ENCODE data around the gene ZCCHC2.

ZCCHC2 gene

DNA sequence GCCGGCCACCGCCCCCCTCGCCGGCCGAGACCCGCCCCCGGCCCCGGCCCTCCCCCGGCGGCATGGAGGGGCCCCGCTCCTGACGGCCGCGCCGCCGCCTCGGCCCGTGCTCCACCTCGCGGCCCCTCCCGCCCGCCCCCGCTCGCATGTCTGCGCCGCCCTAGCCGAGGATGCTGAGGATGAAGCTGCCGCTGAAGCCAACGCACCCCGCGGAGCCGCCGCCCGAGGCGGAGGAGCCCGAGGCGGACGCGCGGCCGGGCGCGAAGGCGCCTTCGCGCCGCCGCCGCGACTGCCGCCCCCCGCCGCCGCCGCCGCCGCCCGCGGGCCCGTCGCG lies 397 bp downstream of the ZCCHC2 start:
- H3K4me1 Mint-ChIP-seq (ENCODE audit: low read depth): peaks cover 33% of the 10 kb centered on the region
- no peaks in the 10 kb centered on the region for H3K27me3 Mint-ChIP-seq
- no peaks in the 10 kb centered on the region for H3K9me3 Mint-ChIP-seq (ENCODE audit: low read depth)
- no peak overlapping the region for H3K27ac Mint-ChIP-seq
- no peak overlapping the region for H3K4me3 Mint-ChIP-seq
- H3K36me3 Mint-ChIP-seq: peaks cover 5% of the 10 kb centered on the region

DNA sequence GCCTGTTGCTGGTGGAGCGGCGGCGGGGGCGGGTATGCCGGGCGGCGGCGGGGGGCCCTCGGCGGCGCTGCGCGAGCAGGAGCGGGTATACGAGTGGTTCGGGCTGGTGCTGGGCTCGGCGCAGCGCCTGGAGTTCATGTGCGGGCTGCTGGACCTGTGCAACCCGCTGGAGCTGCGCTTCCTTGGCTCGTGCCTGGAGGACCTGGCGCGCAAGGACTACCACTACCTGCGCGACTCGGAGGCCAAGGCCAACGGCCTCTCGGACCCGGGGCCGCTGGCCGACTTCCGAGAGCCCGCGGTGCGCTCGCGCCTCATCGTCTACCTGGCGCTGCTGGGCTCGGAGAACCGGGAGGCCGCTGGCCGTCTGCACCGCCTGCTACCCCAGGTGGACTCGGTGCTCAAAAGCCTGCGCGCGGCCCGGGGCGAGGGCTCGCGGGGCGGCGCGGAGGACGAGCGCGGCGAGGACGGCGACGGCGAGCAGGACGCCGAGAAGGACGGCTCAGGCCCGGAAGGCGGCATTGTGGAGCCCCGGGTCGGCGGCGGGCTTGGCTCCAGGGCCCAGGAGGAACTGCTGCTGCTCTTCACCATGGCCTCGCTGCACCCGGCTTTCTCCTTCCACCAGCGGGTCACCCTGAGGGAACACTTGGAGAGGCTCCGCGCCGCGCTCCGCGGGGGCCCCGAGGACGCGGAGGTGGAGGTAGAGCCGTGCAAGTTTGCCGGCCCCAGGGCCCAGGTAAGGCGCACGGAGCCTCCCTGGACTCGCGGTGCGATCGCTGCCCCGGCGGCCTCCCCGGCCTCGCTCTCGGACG lies 1.0 kb downstream of the ZCCHC2 start:
- peaks cover 36% of the 10 kb centered on the region for H3K4me1 Mint-ChIP-seq (ENCODE audit: low read depth)
- peak overlapping the region; percentile 98 for H3K4me3 Mint-ChIP-seq
- H3K36me3 Mint-ChIP-seq: peaks cover 4% of the 10 kb centered on the region
- H3K27me3 Mint-ChIP-seq: no peaks in the 10 kb centered on the region
- peak overlapping the region; percentile 85 for H3K27ac Mint-ChIP-seq
- no peaks in the 10 kb centered on the region for H3K9me3 Mint-ChIP-seq (ENCODE audit: low read depth)

DNA sequence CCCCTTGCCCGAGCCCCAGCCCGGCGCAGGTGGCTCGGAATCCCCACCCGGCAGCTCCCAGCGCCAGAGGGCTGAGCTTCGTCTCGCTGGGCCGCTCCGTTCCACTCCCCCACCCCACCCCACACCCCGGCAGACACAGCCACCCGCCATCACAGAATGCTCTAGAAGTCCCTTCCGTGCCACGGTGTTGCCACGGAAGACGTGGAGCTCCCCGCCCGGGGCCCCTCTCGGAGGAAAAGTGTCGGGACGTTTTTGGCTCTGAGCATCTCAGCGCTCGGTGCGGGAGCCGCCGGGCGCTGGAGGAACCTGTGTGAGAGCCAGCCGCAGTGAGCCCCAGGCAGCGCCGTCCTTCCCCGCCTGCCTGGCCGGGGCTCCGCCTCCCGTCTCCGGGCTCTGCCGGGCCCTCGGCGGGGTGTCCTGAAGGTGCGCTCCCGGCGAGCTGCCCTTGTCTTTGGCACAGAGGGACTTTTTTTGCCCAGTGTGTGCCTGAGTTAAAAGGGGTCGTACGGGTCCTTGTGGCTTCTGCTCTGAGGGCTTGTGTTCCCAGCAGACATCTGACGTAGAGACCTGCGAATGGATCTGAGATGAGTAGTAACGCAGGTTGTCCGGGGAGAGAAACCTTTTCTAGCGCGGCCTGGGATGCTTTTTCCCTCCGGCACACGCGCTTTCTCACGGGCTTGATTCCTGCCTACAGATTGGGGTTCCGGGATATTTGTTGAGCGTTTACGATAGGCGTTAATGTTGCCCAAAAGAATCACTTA lies 1.8 kb downstream of the ZCCHC2 start:
- Mint-ChIP-seq H3K36me3 (peaks cover 4% of the 10 kb centered on the region), H3K4me1 (ENCODE audit: low read depth) (peaks cover 42% of the 10 kb centered on the region), H3K27me3 (no peaks in the 10 kb centered on the region), H3K9me3 (ENCODE audit: low read depth) (no peaks in the 10 kb centered on the region), H3K4me3 (peak overlapping the region; percentile 98), H3K27ac (peak overlapping the region; percentile 96)

DNA sequence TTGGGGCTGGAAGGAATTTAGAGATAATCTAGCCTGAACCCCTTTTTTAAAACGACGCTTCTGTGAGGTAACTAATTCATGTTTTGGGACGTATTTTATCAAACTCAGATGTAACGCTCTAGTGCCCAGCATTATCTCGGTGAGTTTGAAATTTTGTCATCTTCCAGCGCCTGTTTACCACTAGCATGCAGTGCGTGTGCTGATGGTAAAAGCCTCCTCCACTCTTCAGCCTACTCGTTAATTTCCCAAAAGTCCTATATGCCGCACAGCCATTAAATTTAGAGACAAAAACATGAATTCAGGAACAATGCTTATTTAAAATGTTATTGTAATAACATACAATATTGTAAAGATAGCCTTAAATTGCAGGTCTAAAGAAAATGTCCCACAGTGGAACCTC lies 2.8 kb downstream of the ZCCHC2 start:
- H3K27ac Mint-ChIP-seq: peak overlapping the region; percentile 96
- H3K9me3 Mint-ChIP-seq (ENCODE audit: low read depth): no peaks in the 10 kb centered on the region
- H3K4me1 Mint-ChIP-seq (ENCODE audit: low read depth): peaks cover 49% of the 10 kb centered on the region
- peaks cover 4% of the 10 kb centered on the region for H3K36me3 Mint-ChIP-seq
- peak overlapping the region; percentile 98 for H3K4me3 Mint-ChIP-seq
- H3K27me3 Mint-ChIP-seq: no peaks in the 10 kb centered on the region

DNA sequence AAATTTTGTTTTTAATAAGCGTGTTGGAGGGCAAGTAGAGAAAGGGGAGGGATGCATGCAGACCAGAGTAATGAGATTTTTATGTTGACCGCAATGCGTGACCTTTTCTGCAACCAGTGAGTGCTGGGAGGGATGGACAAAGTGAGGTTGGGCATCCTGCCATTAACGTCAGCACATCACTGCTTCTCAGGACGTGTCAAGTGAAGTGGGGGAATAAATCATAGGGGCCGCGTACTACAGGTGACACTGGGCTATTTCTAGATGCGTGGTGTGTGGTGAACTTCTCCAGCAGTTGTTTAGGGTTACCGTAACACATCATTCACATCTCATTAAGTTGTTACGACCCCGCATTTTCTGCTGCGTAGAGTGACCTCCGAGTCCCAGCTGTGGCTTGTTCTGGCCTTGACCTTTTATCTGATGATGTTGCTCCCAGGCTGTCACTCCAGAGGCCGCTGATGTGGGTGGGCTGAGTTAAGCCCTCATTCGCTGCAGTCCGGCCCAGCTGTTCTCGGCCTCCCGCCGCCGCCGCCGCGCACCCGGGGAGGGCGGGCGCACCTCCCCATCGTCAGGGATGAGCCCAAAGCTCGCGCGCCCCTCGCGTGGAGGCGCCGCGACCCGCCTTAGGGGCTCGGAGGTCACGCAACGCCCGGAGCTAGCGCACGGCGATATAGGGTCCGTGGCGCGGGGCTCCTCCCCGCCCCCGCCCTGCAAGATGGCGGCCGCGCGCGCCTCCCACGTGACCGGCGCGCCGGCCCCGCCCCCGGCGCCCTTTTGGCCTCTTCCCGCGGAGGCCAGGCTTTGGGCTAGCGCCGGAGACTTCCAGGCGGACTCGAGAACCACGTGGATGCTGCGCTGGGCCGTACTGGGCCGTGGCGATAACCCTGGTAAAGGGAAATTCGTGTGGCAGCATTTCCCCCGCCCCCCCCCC lies 3.5 kb downstream of the ZCCHC2 start:
- Mint-ChIP-seq H3K4me1 (ENCODE audit: low read depth) (peaks cover 49% of the 10 kb centered on the region), H3K27me3 (no peaks in the 10 kb centered on the region), H3K36me3 (peaks cover 8% of the 10 kb centered on the region), H3K9me3 (ENCODE audit: low read depth) (no peaks in the 10 kb centered on the region), H3K27ac (peak overlapping the region; percentile 96), H3K4me3 (peak overlapping the region; percentile 98)

DNA sequence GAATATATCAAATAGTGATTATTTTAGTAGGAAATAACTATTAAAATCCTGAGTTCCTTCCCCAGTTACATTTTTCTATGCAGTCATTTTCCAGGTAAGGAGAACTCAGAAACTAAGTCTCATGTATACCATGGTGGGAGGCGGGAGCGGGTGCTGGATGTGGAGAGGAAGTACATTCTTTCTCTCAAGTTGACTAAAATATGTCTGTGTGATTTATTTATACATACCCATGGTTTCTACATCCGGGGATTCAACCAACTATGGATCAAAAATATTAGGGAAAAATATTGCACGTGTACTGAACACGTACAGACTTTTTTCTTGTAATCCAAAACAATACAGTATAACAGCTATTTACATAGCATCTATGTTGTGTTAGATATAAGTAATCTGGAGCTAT lies 6.8 kb downstream of the ZCCHC2 start:
- no peak overlapping the region for H3K27ac Mint-ChIP-seq
- H3K4me1 Mint-ChIP-seq (ENCODE audit: low read depth): peaks cover 66% of the 10 kb centered on the region
- H3K4me3 Mint-ChIP-seq: peak overlapping the region; percentile 35
- H3K36me3 Mint-ChIP-seq: peaks cover 15% of the 10 kb centered on the region
- H3K27me3 Mint-ChIP-seq: no peaks in the 10 kb centered on the region
- no peaks in the 10 kb centered on the region for H3K9me3 Mint-ChIP-seq (ENCODE audit: low read depth)

DNA sequence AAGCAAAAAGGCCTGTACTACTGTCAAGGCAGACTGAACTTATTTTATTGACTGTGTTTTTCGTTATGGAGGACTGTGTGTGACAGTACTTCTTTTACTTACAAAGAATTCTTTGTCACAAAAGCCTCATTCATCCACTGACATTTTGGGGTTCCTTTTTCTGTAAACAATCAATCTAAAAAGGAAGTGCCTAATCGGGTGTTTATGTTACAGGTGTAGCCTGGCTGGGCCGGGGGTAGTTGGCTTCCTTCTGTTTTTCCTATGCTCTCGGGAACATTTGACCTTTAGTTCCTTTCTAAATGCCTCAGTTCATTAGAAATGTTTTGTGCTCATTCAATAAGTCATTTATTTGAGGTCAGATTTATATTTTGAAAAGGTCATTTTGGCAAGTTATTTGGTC lies 8.3 kb downstream of the ZCCHC2 start:
- Mint-ChIP-seq H3K27me3 (no peaks in the 10 kb centered on the region), H3K27ac (no peak overlapping the region), H3K4me3 (no peak overlapping the region), H3K36me3 (peaks cover 10% of the 10 kb centered on the region), H3K9me3 (ENCODE audit: low read depth) (no peaks in the 10 kb centered on the region), H3K4me1 (ENCODE audit: low read depth) (peaks cover 72% of the 10 kb centered on the region)

DNA sequence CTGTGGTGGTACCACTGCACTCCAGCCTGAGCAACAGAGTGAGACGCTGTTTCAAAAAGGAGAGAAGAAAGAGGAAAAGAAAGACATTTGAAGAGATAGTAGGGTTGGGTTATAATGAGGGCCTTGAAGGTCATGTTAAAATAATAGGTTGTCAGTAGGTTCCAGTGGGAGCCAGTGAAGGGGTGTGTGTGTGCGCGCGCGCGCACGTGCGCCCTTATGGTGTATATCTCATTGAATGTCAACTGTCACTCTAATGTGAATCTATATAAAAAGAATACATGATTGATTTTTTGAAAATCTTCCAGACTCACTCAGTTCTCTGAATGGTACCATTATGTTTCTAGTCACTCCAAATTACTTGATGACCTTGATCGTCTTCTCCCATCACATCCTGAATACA lies 9.1 kb downstream of the ZCCHC2 start:
- Mint-ChIP-seq H3K4me3 (no peak overlapping the region), H3K9me3 (ENCODE audit: low read depth) (no peaks in the 10 kb centered on the region), H3K36me3 (peaks cover 10% of the 10 kb centered on the region), H3K27me3 (no peaks in the 10 kb centered on the region), H3K27ac (peak overlapping the region; percentile 6), H3K4me1 (ENCODE audit: low read depth) (peaks cover 81% of the 10 kb centered on the region)

DNA sequence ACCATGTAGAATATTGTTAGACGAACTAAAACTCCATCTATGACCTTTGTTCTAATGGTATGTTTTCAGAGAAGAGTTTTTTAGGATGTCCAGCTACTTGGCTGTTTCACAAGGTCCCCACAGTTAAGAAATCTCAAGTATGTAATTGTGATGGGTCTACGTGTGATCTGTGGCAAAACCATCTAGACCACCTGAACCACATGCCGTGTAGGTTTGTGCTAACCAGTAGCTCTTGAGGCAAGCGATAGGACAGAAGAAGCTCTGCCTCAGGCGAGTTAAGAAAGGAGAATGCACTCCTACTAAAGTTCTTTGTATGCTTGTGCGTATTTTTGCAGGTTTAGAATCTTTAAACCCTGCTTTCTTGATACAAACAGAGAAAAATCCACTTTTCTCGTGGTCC lies 13.2 kb downstream of the ZCCHC2 start:
- no peak overlapping the region for H3K4me3 Mint-ChIP-seq
- peaks cover 14% of the 10 kb centered on the region for H3K36me3 Mint-ChIP-seq
- no peaks in the 10 kb centered on the region for H3K27me3 Mint-ChIP-seq
- no peaks in the 10 kb centered on the region for H3K9me3 Mint-ChIP-seq (ENCODE audit: low read depth)
- H3K27ac Mint-ChIP-seq: no peak overlapping the region
- H3K4me1 Mint-ChIP-seq (ENCODE audit: low read depth): peaks cover 69% of the 10 kb centered on the region

DNA sequence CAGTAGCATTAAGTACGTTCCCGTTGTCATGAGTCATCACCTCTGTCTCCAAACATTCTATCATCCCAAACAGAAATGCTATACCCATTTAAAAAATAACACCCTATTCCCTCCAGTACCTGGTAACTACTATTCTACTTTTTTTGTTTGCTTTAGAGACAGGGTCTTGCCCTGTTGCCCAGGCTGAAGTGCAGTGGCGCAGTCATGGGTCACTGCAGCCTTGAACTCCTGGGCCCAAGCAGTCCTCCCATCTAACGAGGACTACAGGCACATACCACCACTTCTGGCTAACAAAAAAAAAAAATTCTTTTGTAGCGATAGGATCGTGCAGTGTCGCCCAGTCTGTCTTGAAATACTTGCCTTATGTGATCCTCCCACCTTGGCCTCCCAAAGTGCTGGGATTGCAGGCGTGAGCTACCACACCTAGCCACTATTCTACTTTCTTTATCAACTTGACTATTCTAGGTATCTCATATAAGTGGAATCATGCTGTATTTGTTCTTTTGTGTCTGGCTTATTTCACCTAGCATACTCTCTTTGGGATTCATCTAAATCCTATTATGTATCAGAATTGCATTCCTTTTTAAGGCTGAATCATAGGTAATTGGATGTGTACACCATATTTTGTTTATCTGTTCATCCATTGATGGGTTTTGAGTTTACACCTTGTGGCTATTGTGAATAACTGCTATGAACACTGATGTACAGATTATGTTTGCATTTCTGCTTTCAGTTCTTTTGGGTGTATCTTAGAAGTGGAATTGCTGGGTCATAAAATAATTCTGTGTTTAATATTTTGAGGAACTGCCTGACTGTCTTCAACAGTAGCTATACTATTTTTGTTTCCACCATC lies 14.4 kb downstream of the ZCCHC2 start:
- Mint-ChIP-seq H3K4me1 (ENCODE audit: low read depth) (peaks cover 59% of the 10 kb centered on the region), H3K36me3 (peaks cover 7% of the 10 kb centered on the region), H3K4me3 (no peak overlapping the region), H3K9me3 (ENCODE audit: low read depth) (no peaks in the 10 kb centered on the region), H3K27me3 (no peaks in the 10 kb centered on the region), H3K27ac (no peak overlapping the region)

DNA sequence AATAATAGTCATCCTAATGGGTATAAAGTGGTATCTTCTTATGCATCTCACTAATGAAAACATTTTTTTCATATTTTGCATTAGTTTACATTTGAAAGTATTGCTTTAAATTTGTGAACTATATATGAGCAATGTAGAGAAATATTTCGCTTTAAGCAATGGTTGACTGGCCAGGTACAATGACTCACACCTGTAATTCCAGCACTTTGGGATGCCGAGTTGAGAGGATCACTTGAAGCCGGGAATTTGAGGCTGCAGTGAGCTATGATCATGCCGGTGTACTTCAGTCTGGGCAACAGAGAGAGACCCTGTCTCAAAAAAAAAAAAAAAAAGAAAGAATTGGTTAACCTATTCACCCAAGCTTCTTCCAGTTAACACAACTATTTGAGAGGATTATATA lies 15.1 kb downstream of the ZCCHC2 start:
- Mint-ChIP-seq H3K36me3 (peaks cover 10% of the 10 kb centered on the region), H3K4me1 (ENCODE audit: low read depth) (peaks cover 55% of the 10 kb centered on the region), H3K27ac (no peak overlapping the region), H3K27me3 (no peaks in the 10 kb centered on the region), H3K9me3 (ENCODE audit: low read depth) (no peaks in the 10 kb centered on the region), H3K4me3 (no peak overlapping the region)

DNA sequence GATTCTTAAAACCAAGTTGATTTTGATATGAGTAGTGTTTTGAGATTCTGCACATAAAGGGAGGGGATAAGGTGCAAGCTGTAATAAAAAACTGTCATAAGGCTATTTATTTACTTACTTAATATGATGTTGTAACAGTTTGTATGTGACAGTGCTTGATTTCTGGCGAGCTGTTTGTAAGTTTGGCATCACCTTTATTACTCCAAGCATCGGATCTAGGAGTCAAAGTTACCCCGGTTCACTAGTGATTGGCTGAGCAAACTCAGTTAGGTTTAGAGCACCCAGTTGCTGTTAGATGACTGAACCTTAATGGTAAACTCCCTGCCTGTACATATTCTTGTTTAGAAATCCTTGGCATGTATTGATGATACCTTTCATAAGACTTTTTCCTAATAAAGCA lies 16.1 kb downstream of the ZCCHC2 start:
- Mint-ChIP-seq H3K9me3 (ENCODE audit: low read depth) (no peaks in the 10 kb centered on the region), H3K4me3 (no peak overlapping the region), H3K27ac (no peak overlapping the region), H3K27me3 (no peaks in the 10 kb centered on the region), H3K4me1 (ENCODE audit: low read depth) (peaks cover 53% of the 10 kb centered on the region), H3K36me3 (peaks cover 18% of the 10 kb centered on the region)

DNA sequence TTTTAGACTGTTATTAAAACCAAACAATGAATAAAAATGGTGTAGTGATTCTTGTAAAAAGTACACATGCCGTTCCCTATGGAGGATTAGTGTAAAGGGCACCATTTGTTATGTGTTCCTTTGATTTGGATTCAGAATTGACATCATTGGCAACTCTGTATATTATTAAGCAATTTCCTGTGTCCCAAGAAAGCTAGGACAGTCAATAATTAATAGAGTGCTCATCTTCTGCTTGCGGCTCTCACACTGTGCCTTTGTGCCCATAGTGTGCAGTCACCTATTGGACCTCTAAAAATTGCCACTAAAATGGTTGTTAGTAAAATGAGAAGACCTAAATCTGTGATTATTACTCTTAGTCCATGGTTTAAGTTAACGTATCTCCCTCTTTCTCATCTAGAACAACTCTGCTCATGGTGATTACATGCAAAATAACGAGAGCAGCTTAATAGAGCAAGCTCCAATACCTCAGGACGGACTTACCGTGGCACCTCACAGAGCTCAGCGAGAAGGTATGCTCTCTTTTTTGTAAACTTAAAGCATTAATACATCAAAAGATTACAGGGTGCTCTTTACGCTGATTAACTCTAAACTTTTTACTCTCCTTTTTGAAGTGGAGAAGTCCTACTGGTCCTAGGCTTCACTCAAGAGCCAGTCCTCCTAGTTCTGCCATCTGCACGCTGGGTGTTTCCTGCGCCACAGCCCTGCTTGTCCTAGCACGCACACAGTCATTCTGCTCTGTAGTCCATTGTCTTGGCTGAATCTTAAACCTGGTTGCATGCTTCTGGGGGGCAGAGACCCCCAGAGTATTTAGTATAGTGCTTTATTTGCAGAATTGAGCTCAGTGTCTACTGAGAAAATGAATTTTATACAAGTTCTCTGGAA lies 16.7 kb downstream of the ZCCHC2 start:
- H3K9me3 Mint-ChIP-seq (ENCODE audit: low read depth): no peaks in the 10 kb centered on the region
- H3K27me3 Mint-ChIP-seq: no peaks in the 10 kb centered on the region
- H3K4me3 Mint-ChIP-seq: no peak overlapping the region
- H3K27ac Mint-ChIP-seq: no peak overlapping the region
- peaks cover 14% of the 10 kb centered on the region for H3K36me3 Mint-ChIP-seq
- H3K4me1 Mint-ChIP-seq (ENCODE audit: low read depth): peaks cover 47% of the 10 kb centered on the region
